Measurements from ENCODE around the gene NTN5. TPM values are rescaled to one million over a fixed set of nuclear protein-coding genes. Genes with fewer than 3 reads are reported as not detected.

NTN5 gene
- total RNA-seq, 2 donors from 2014 or later = 0.54 to 2.8 TPM

DNA sequence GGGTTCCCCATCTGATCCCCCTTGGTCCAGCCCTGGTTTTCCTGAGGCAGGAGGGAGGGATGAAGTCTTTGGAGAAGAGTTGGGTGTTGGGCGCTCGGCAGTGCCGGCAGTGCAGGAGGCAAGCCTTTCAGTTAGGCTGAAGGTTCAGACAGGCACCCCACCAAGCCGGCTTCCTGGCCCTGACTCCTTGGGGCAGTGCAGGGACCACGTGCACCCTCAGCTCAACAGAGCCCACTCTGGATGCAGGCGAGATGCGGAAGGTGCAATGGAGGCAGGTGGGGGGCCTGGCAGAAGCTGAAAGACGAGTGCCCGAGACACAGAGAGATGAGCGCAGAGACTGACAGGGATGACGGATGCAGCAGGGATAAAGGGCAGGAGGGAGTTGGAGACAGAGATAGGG, 35.7 kb upstream of the NTN5 start:
- H3K27me3 ChIP-seq (replicated peaks; ENCODE audit: insufficient read depth) = no peaks in the 10 kb centered on the region
- H3K4me1 ChIP-seq (ENCODE audit: control insufficient read depth in 1 of 2, low read depth in 2 of 2) = peaks cover 0 to 7% of the 10 kb centered on the region in 2 donors
- no peak for TF ChIP-seq CTCF (IDR thresholded peaks at IDR 0.05)
- no peaks in the 10 kb centered on the region for H3K9me3 ChIP-seq
- no peaks in the 10 kb centered on the region for H3K36me3 ChIP-seq
- ATAC-seq (ENCODE audit: insufficient number of reproducible peaks, low FRiP score, low read depth) (no peak), DNase-seq (ENCODE audit: low spot score) (no peak)
- no peak overlapping the region for H3K4me3 ChIP-seq
- H3K27ac ChIP-seq = no peak overlapping the region

- no peak for DNase-seq (ENCODE audit: low spot score)
- H3K4me3 ChIP-seq = no peak overlapping the region
- H3K36me3 ChIP-seq = peaks cover 3% of the 10 kb centered on the region
- no peak for TF ChIP-seq CTCF (IDR thresholded peaks at IDR 0.05)
- no peak for ATAC-seq (ENCODE audit: insufficient number of reproducible peaks, low FRiP score, low read depth)
- no peaks in the 10 kb centered on the region for H3K4me1 ChIP-seq (ENCODE audit: control insufficient read depth in 1 of 2, low read depth in 2 of 2)
- no peak overlapping the region for H3K27ac ChIP-seq
- H3K9me3 ChIP-seq = no peaks in the 10 kb centered on the region
- no peaks in the 10 kb centered on the region for H3K27me3 ChIP-seq (replicated peaks; ENCODE audit: insufficient read depth)
These were observed 32.6 kb upstream of the NTN5 start for GRCh38 chr19:48705431-48705830.

DNA sequence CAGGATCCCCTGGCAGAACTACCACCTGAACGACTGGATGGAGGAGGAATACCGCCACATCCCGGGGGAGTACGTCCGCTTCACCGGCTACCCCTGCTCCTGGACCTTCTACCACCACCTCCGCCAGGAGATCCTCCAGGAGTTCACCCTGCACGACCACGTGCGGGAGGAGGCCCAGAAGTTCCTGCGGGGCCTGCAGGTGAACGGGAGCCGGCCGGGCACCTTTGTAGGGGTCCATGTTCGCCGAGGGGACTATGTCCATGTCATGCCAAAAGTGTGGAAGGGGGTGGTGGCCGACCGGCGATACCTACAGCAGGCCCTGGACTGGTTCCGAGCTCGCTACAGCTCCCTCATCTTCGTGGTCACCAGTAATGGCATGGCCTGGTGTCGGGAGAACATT, 30.5 kb upstream of the NTN5 start:
- DNase-seq (ENCODE audit: low spot score) (no peak), ATAC-seq (ENCODE audit: insufficient number of reproducible peaks, low FRiP score, low read depth) (no peak)
- Histone ChIP-seq H3K36me3 (peaks cover 3% of the 10 kb centered on the region), H3K4me1 (ENCODE audit: control insufficient read depth in 1 of 2, low read depth in 2 of 2) (no peaks in the 10 kb centered on the region), H3K27ac (no peak overlapping the region), H3K27me3 (replicated peaks; ENCODE audit: insufficient read depth) (no peaks in the 10 kb centered on the region), H3K9me3 (no peaks in the 10 kb centered on the region), H3K4me3 (no peak overlapping the region)
- no peak for TF ChIP-seq CTCF (IDR thresholded peaks at IDR 0.05)

GRCh38 chr19:48702701-48703100, 29.9 kb upstream of the NTN5 start:
- Histone ChIP-seq H3K36me3 (peaks cover 3% of the 10 kb centered on the region), H3K9me3 (no peaks in the 10 kb centered on the region), H3K27ac (no peak overlapping the region), H3K4me3 (no peak overlapping the region), H3K27me3 (replicated peaks; ENCODE audit: insufficient read depth) (no peaks in the 10 kb centered on the region), H3K4me1 (ENCODE audit: control insufficient read depth in 1 of 2, low read depth in 2 of 2) (no peaks in the 10 kb centered on the region)
- DNase-seq (ENCODE audit: low spot score) (no peak), ATAC-seq (ENCODE audit: insufficient number of reproducible peaks, low FRiP score, low read depth) (no peak)
- no peak for TF ChIP-seq CTCF (IDR thresholded peaks at IDR 0.05)

GRCh38 chr19:48698046-48698445, 25.2 kb upstream of the NTN5 start:
- Histone ChIP-seq H3K27ac (no peak overlapping the region), H3K27me3 (replicated peaks; ENCODE audit: insufficient read depth) (no peaks in the 10 kb centered on the region), H3K36me3 (peaks cover 3% of the 10 kb centered on the region), H3K4me1 (ENCODE audit: control insufficient read depth in 1 of 2, low read depth in 2 of 2) (no peaks in the 10 kb centered on the region), H3K9me3 (no peaks in the 10 kb centered on the region), H3K4me3 (no peak overlapping the region)
- ATAC-seq (ENCODE audit: insufficient number of reproducible peaks, low FRiP score, low read depth) (no peak), DNase-seq (ENCODE audit: low spot score) (no peak)
- TF ChIP-seq CTCF (IDR thresholded peaks at IDR 0.05) = no peak

All from thoracic aorta (tissue), 2 donors.